Sciatic nerve (tissue), 2 donors: ENCODE data around the gene TRIM2. TPM values are rescaled to one million over a fixed set of nuclear protein-coding genes. Genes with fewer than 3 reads are reported as not detected.

Source experiments
- ATAC-seq: fragments of 200-7000 bp; cut with Tn5 transposase; one replicate; pipeline ENCODE4 v1.9.1; 2020; ENCODE audit warnings: mild to moderate bottlenecking, moderate library complexity
- DNase-seq: peaks from one replicate; pipeline ENCODE4 v3.0.0-alpha.2; 2020; ENCODE audit warnings: low spot score
- intact Hi-C: fragments of 100-400 bp; cut with DNase I; formaldehyde crosslinking; loops from one replicate; pipeline ENCODE4 v1.14.2; 2022
- total RNA-seq: library from RNA; stranded (reverse); fragmentation: NEBNext Ultra II Directional; extraction: Animal tissue kit (Norgen Biotek cat#: 25700); gene quantifications from one replicate; pipeline ENCODE4 v1.2.1, GENCODE V29; 2021
- donor health status: DM: no; HTN: no; CAD: no.
- donor health status: DM: no; HTN: no; CAD: no.

TRIM2 gene
- total RNA-seq, 1 donor from 2014 or later = 60.9 TPM

DNA sequence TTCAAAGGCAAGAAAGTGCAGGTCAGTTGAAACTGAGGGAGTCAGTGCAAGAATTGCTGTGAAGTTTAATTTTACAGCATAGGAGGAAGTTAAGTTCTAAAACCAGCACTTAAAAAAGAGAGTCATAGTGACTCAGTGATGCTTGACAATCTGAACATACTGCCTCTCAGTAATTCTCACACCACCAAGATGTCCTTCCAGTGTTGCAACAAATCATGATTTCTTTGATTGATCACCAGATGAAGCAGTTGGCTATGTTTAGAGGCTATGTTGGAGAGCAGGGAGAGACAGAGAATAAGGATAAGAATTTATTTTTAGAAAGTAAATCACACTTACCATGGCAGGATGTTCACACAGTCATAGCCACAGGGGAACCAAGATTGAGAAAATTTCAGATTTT lies 13.2 kb downstream of the TRIM2 start:
- ATAC-seq = no peak
- intact Hi-C loops = loop anchor here (10.0 kb wide), 1 partner anchor 63 kb away; no protein-coding TSS in a partner anchor
- DNase-seq = no peak

DNA sequence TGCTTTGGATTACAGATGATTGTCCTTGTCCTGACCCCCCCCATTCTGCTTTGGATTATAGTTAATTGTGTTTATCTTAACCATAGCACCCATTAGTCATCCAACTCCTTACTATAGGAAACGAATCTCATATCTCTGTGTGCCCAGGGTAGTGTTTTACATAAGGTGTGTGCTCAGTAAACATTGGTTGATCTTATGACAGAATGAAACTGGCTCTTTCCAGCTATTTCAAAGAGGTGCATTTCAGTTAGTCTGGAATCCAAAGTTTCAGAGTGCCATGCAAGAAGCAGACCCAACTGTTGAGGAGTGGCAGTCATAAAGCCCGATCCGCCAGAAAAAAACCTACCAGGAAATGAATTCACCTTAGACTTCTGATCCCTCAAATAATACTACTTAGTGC lies 14.7 kb downstream of the TRIM2 start:
- intact Hi-C loops = loop anchor here (10.0 kb wide), 1 partner anchor 64 kb away; no protein-coding TSS in a partner anchor
- ATAC-seq = no peak
- DNase-seq = no peak

DNA sequence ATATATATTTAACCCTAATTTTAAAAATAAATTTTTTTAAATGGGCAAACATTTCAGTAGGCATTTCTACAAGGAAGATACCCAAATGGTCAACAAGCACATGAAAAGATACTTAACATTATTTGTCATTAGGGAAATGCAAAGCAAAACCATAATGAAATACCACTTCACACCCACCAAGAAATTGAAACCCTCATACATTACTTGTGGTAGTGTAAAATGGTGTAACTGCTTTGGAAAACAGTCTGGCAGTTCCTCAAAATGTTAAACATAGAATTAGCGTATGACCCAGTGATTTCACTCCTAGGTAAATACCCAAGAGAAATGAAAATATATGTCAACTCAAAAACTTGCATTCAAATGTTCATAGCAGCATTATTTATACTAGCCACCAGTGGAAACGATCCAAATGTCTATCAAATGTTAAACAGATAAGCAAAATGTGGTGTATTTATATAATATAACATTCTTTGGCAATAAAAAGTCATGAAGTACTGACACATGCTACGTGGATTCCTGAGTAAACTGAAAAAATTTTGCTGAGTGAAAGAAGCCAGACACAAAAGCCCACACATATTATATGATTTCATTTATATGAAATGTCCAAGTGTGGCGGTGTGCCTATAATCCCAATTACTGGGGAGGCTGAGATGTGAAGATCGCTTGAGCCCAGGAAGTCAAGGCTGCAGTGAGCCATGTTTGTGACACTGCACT lies 16.6 kb downstream of the TRIM2 start:
- ATAC-seq = no peak
- DNase-seq = no peak
- intact Hi-C loops = no loop called here

DNA sequence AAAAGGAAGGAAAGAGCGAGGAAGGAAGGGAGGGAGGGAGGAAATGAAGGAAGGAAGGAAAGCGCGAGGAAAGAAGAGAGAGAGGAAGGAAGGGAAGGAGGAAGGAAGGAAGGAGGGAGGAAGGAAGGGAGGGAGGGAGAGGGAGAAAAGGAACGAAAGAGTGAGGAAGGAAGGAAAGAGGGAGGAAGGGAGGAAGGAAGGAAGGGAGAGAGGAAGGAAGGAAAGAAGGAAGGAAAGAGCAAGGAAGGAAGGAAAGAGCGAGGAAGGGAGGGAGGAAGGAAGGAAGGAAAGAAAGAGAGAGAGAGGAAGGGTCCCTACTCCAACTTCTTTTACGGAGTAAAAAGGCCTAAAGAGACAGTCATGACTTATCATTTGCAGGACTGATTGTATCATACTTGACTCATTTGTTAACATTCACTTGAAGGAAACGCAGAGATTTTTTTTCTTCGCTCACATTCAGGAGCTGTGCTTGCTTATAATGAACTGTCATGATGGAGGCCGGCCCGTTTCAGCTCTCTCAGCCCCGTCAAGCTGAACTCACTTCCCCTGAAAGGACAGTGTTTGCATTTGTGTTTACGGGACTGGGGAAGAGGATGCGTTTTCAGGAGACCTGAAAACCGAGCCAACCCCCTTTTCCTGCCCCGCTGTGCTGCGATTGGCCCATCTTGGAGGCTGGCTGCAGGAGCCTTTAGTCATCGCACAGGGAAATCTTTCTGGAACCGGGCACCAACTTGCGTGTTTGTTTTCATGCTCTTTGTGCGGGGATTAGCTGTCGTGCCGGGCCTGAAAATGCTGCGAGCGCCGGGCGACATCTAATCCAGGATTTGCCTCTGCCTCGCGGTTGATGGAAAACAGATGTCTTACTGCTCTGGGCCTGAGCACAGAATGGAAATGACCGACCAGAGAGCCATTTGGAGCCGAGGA lies 17.8 kb downstream of the TRIM2 start:
- ATAC-seq = peak; percentile 77
- DNase-seq = peak; percentile 68
- intact Hi-C loops = no loop called here

DNA sequence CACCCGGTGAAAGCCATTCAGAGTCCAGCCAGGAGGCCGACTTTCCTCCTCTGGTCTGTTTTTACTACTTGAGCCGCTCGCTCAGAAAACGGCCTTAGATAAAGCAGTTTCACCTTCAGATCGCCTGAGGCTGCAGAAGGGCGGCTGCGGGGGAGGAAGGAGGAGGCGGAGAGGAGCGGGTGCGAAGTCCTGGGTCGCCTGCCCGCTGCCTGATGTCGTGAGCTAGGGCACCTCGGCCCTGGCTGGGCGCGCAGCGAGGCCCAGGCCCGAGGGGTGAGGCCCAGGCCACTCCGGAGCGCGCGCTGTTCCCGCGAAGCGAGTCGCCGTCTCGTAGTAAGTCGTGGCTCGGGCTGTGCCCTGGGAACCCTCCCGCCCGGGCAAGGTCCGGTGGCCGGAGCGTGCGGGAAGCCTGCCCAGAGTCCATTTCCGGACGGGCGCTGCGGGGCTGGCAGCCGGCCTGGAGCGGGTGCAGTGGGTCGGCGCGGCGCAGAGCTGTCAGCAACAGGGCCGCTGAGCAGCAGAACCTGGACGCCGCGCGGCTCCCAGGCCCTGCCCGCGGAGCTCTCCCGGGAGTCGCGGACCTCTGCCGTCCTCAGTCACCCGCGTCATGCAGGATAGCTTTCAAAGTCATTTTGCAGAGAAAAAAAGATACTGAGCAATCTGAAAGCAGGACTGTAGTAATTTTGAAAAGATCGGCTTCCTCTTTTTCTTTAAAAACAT lies 18.6 kb downstream of the TRIM2 start:
- peak; percentile 82 for ATAC-seq
- intact Hi-C loops = no loop called here
- peak; percentile 74 for DNase-seq

DNA sequence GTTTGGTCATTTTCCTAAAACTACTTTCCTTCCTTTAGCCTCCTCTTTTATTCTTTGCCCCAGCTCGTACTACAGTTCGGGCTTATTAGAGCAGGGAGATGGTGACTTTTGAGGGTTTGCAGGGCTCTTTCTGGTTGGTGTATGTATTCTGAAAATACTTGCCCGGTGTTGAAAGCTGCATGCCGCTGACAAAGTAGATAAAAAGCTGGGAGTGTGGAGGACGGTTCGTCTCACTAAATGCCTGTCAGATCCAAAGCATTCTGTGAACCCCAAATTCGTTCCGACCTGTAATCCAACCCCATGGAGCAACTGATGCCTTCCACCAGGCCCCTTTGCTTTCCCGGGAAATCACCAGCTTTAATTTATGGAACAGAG lies 19.2 kb downstream of the TRIM2 start:
- peak; percentile 33 for ATAC-seq

DNA sequence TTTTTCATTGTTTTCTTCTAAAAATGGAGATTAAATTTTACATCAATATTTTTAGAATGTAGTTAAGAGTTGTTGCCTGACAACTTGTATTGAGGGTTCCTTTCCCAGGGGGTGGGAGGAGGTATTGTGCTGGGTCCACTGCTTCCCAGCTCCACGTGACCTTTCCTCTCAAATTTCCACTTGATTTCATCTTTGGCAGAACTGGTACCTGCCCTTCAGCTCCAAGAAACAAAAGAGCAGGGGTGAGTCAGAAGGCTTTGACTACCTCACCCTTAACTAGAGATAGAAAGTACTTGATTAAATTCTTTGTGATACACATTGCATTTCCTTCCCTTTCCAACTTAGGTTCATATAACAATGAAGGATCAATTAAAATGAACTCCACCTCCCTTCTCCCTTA lies 19.7 kb downstream of the TRIM2 start:
- ATAC-seq (peak; percentile 49), DNase-seq (no peak)
- intact Hi-C loops = no loop called here

More for the DNA sequence above, 19.2 kb downstream of the TRIM2 start:
- DNase-seq = no peak
- intact Hi-C loops = no loop called here

DNA sequence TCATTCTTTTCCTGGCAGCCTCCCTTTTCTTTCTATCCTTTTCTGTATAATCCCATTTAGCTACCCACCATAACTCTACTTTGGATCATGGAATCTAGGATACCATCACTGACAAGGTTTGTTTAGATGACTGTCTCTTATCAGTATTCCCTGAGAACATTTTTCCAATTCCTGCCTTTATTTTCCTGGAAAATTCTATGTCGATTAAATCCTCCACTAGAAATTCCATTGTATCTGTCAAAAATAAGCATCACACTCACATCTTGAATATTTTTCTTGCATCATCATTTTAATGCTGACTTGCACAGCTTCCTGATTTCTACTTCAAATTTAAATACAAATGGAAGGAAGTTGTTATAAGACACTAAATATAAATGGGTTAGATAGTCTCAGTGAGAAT lies 20.2 kb downstream of the TRIM2 start:
- DNase-seq = no peak
- ATAC-seq = no peak
- intact Hi-C loops = no loop called here

DNA sequence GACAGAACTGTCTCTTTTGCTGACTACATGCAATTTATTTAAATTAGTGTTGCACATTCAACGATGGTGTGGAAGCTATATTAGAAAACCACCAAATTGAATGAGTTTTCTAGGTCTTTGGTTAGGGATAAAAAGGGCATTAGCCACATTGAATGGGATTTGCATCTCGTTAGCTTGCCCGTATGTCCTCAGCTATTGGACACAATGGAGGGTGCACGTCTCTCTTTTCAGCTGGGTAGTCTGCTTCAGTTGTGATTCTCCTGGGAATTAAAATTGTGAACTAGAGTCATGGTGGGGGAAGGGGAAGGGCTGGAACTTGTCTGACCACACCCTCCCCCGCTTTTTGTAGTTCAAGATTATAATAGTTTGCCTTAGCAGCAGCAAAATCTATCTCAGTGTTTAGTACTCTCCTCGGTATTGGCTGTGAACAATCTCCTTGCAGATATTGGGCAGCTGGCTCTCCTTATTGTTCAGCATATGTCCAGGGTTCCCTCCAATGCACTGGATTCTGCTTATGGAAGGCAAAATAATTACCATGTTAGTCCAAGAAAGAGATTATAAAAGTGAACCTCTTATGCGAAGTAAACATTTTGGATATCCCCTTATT lies 23.3 kb downstream of the TRIM2 start:
- DNase-seq (no peak), ATAC-seq (no peak)
- intact Hi-C loops = no loop called here

DNA sequence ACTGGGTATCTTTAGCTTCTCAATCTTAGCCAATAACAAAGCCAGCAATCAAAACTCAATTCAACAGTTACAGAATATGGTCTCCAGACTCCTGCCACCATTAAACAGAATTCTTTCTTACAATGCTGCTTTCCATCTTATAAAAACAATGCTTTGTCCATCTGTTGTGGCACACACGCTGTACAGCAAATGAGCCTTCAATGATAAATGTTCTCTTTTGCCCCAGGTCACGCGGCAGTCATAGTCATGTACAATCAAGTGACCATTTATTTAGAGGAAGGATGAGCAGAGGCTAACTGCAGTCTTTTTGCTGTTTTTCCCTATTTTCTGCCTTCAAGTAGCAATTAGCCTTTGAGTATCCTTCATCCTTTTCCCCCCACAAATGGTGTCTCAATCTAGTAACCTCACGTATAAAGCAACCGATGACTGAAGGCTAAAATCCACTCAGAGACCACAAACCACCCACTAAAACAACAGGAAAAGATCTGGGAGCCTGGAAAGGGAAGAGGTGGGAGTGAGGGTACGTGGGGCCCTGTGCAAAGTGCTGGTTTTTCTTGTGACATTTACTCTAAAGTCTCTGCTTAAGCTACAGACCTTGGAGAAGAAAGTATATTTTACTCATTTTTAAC lies 24.4 kb downstream of the TRIM2 start:
- intact Hi-C loops = no loop called here
- DNase-seq (no peak), ATAC-seq (no peak)

DNA sequence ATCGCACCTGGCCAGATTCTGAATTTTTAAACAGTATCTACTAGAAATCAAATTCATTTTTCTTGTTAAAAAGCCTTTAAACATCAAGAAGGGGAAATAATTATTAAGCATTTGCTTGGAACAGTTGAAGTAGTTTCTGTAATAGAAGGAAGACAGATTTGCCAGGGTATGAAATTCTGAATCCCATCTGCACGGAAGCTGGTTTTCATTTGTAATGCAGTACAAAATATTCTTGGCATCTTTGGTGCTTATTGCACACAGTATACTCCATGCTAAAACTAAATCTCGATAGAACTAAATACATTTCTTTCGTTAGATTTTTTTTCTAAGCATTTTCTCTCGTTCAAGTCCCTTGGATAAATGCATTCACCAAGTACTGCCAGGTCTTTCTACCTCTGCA lies 25.3 kb downstream of the TRIM2 start:
- no peak for ATAC-seq
- no peak for DNase-seq
- intact Hi-C loops = no loop called here

DNA sequence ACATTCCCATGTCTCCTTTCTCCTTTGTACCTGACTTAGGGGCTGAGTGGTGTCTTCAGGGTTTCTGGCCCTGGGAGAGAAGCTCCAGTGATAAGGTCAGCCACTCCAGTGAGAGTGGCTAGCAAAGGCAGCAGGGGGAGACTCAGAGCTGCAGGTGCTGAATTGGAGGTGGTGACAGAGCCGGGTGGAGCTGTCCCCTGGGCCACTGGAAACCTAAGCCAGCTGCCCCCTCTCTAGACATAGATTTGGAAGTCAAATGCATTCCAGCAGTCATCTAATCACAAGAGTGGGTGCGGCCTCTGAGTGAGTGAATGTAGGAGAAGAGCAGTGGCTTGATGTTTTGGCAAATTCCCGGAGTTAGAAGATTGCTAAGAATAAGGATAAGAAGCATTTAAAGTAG lies 28.5 kb downstream of the TRIM2 start:
- DNase-seq = no peak
- intact Hi-C loops = no loop called here
- ATAC-seq = peak; percentile 26

DNA sequence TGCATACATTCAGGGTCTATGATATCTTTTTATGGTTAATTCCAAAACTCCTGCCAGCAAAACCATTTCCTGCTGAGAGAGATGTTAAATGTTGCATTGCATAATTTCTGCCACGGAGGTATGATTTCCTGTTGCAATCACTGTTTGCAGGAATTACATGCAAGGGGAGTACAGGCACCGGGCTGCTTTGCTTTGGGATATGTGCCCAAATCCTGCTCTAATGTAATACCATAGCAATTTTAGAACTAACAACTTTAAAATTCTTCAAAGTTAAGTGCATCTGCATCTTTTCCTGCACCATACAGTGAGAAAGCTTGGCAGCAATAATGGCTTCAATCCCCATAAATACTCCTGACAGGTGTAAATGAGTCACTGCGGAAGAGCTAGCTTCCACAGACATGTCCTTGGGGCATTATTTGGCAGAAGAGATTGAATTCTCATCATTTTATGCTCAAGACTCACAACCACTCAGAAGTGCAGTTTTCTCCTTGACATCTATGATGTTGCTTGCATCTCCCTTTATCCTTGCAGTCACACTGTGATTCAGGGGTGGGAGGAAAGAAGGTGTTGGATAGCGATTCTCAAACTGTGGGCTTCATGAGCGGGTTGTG lies 29.6 kb downstream of the TRIM2 start:
- DNase-seq (no peak), ATAC-seq (peak; percentile 74)
- intact Hi-C loops = no loop called here

DNA sequence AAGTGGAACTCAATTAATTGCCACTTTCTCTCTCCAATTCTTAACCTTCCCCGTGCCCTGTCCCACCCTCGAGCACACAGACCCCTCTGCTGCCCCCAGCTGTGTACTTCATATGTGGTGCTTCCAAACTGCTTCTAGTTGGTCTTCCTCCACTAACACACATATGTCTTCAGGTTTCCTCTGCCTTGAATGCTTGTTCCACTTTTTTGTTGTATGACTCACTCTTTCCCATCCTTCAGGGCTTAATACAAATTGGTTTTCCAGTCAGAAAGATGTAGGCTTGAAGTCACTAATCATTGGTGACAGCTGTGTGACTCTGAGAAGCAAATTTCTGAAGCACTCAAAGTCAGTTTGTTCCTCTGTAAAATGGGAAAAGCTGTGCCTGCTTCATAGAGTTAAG lies 30.6 kb downstream of the TRIM2 start:
- DNase-seq (no peak), ATAC-seq (no peak)
- intact Hi-C loops = no loop called here

DNA sequence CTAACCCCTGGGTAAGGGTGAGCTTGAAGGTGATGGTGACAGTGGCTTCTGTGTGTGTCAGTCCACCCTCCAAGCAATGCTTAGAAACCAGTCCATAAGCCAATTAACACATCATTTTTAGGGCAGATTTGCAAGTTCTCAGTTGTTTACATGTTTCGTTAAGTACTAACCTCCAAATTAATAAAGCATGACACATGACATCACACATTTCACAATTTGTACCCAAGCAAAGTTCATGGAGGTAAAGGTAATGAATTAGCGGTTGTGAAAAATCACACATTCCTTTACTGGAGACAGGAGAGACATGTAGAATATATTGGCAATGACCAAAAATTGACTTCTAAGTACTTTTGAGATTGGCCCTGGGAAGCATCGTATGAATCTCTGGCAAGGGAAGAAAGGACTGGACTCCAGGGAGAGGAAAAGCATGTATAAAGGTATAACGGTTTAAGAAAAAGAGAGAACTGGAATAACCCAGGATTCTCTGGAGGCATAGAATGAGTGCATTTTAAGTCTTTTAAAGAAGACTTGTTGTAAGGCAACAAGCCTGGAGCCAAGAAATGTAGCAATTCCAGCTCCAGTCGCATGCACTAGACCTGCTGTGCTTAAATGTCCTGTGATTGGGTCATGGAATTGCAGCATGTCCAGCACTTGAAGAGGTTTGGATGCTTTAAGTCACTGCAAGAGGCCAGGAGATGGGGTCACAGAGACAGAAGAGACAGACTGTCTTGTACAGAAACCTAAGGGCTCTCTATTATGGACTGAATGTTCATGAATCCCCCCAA lies 34.1 kb downstream of the TRIM2 start:
- DNase-seq = no peak
- intact Hi-C loops = no loop called here
- no peak for ATAC-seq

DNA sequence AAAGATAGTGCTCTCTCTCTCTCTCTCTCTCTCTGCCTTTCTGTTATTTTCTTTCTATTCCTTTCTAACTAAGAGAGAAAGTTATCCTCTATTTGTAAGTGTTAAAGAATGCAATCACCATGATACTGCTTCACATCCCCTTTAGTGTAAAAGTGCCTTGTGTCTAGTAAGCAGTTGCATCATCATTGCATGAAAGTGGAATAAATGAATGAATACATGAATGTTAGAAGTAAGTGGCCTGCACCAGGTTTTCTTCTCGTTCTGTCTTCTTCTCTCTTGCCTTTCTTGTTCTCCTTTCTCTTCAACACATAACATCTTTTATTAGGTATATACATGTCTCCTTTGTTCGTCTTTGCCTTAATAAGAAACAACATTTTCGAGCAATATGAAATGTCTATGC lies 35.2 kb downstream of the TRIM2 start:
- DNase-seq (no peak), ATAC-seq (no peak)
- intact Hi-C loops = no loop called here

DNA sequence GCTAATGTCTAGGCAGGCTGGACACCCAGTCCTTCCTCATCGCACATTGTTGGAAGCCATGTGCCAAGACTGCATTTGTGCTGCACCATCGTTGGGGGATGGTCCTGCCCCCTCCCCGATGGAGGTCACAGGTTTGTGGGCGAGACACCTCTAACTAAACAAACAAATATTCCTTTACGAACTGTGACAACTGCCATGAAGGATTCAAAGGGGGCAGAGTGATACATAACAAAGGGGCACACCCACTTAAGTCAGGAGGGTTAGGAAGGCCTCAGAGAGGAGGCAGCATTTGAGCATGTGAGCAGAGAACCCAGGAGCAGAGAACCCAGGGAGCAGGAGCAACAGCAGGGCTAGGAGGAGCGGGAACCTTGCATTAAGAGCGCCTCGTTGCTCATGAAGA lies 37.1 kb downstream of the TRIM2 start:
- intact Hi-C loops = no loop called here
- no peak for DNase-seq
- ATAC-seq = no peak
